HG03064 (cell line): Measurements from ENCODE around the gene HDAC1.

ENCODE experiments used
- ATAC-seq: cut with Tn5 transposase; IDR thresholded peaks from one replicate; pipeline ENCODE4 v1.9.1; 2021; ENCODE audit warnings: low read depth; ENCODE audit not compliant: unreplicated experiment

Gene HDAC1

DNA sequence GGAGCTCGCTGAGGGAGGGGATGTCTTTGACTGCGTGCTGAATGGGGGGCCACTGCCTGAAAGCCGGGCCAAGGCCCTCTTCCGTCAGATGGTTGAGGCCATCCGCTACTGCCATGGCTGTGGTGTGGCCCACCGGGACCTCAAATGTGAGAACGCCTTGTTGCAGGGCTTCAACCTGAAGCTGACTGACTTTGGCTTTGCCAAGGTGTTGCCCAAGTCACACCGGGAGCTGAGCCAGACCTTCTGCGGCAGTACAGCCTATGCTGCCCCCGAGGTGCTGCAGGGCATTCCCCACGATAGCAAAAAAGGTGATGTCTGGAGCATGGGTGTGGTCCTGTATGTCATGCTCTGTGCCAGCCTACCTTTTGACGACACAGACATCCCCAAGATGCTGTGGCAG, 71.8 kb downstream of the HDAC1 start:
- ATAC-seq = no peak

DNA sequence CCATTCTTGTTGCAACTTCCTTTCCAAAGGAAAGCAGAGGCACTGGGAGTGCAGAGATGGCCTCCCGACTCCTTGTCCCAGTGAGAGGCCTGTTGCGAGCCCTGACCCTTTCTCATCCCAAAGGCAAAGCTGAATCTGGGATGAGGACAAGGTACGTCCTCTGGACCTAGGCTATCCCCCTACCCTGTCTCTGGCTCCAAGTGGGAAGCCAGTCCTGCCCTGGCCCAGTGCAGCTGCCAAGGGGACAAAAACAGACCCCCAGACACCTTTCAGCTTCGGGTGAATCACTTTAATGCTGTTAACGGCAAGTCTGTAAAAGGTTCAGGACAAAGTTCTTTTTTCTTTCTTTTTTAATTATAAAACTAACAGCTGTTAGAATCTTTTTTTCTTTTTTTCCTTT, 73.0 kb downstream of the HDAC1 start:
- ATAC-seq = no peak

DNA sequence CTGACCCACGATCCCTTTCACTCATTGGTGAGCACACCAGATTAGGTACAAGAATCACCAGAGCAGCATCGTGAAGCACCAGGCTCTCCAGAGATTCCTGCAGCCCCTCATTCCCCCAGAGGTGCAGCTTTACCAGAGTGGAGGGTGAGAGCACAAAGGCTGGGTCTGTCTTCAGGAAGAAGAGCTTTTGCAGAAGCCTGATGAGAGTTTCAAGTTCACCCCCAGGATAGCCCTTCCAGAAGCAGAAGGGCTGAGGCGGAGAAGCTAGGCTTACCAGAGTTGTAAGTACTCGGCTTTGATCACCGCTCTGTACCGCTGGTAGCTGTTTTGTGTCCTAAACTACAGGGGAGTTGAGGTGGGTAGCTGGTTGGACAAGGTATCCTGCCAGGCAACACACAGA, 73.6 kb downstream of the HDAC1 start:
- no peak for ATAC-seq

DNA sequence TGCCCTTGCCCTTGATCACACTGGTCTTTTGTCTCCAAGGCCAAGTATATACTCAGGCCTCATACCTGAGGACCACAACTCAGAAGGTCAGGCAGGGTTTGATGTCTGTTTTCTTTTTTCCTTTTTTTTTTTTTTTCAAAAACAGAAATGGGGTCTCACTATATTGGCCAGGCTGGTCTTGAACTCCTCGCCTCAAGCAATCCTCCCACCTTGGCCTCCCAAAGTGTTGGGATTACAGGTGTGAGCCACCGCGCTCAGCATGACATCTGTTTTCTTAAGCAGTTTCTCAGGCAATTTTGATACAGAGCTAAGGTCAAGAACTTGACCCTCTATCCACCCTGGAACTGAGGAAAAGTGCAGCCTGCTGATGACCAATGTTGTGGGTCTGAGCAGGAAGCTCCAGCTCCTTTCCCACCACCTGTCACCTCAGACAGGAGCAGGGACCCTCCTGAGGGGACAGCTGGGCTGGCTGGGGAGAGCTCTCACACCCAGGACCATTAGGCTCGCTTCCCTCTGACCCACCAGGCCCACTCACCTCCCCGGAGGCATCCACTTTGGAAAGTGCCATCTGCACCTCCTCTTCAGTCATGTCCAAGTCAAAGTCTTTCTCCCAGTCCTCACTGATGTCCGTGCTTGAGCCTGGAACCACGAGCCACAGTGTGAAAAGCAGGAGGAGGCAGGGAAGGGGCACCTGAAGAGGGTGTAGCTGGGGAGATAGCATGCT, 76.2 kb downstream of the HDAC1 start:
- ATAC-seq = no peak

DNA sequence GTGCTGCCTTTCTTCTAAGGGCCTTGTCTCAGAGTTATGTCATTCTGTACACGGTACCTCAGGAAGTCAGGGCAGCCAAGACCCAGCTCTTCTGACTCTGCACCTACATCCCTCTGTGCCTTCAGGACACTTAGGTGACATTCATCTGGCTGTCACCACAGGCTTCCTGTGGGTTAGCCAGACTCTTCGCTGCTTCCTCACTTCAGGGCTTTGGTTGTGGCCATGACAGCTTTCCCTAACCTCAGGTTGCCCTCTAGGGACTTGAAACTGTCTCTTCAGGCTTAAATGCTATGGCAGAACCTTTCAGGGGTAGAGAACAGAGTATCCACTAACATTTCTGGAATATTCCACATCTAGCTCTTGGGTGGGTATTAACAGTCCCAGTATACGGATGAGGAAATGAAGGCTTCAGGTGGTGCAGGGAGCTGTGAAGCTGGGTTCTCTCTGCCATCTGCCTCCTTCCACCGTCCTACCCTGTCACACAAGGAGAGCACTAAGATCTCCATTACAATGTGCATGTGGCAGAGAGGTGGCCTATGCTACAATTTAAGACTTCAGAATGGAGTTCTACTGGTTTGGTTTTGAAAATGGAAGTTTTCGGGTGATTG, 80.4 kb downstream of the HDAC1 start:
- ATAC-seq = no peak

DNA sequence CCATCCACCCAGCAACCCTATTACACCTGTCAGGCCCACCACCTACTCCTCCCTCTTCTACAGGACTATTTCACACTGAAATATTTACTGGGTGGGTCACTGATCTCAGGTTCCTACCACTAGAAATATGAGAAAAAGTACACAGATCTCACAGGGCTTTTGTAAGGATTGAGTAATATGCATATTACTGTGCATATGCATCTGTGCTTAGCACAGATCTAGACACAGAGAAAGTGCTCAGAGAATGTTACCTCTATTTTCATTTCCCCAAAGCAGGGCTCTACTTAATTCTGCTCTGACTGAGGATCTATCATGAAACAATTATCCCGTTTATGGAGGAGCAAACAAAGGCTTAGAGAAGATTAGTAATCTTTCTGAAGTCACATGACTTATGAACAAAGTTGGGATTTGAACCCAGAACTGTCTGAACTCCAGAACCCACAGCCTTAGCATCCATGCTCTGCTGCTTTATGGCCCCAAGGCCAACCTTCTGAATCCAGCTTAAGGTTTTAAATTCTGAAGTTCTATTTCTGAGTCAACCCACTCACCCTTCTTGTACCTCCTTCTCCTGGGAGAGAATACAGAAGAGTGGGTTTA, 82.2 kb downstream of the HDAC1 start:
- ATAC-seq = no peak

DNA sequence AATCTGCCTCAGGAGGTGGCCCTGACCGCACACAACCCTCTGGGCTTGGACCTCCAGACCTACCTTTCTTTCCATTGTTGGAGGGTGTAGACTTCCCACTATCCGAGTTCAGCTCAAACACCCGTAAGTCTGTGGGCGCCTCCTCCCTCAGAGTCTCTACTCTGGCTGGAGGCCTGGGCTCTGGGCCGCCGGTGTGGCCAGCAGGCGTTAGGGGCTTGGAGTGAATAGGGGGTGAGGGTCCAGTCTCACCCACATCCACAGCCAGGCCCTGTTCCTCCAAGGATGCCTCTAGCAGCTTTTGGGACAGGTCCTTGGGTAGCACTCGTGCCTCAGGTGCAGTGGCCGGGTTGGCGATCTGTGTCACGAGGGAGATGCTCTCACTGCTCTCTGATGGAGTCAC, 84.3 kb downstream of the HDAC1 start:
- ATAC-seq = no peak

DNA sequence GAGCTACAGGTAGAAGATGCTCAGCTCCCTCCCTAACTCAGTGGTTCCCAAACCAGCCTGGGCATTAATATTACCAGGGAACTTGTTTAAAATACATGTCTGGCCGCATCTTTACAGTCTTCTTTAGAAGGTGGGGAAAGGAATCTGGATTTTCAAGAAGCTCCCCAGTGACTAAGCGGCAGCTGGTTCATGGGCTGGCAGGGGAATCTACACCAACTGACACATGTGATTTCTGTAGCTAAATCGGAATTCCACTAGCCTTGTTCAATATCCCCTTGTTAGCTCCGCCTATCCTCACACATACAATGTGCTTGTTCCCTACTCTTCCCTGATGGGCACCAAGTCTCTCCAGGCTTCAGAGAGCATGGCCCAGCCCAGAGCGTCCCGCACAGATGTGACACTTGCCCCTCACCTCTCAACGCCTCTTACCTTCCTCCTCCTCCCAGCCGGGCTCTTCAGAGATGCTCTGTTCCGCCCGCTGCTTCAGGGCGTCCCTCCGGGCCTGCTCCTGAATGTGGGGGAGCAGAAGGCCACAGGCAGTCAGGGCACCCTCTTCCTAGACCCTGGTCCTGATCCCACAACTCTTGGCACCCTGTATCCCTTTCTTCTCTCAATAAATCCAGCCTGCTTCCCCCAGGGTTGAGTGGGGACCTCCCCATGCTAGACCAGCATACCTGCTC, 85.8 kb downstream of the HDAC1 start:
- ATAC-seq = no peak

DNA sequence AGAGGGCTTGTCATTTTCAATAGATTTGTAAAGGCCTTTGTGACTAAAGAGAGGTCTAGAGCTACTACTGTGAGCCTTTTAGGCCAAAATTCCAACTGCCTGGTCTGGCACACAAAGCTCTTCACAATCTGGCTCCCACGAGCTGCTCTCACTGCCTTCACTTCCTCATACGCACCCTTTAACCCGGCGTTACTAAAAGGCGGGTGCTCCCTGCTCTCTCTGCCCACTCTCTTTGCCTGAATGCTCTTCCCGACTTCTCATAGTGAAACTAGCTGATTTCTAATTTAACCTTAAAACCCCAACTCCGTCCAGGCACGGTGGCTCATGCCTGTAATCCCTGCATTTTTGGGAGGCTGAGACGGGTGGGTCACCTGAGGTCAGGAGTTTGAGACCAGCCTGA, 88.2 kb downstream of the HDAC1 start:
- no peak for ATAC-seq
